ENCODE data around the gene KLHDC7A.

Gene KLHDC7A

GRCh38 chr1:18511149-18511873 lies 30.6 kb downstream of the KLHDC7A start:
- DNase-seq: no peak

- DNase-seq: no peak
These were observed 31.1 kb downstream of the KLHDC7A start for GRCh38 chr1:18511874-18512150.

GRCh38 chr1:18512883-18513282 lies 32.2 kb downstream of the KLHDC7A start:
- DNase-seq: no peak

GRCh38 chr1:18513995-18514394 lies 33.3 kb downstream of the KLHDC7A start:
- no peak for DNase-seq

GRCh38 chr1:18515120-18515667 lies 34.5 kb downstream of the KLHDC7A start:
- DNase-seq: no peak

GRCh38 chr1:18516473-18516872 lies 35.7 kb downstream of the KLHDC7A start:
- no peak for DNase-seq

GRCh38 chr1:18526436-18527275 lies 45.9 kb downstream of the KLHDC7A start:
- DNase-seq: no peak

- DNase-seq: no peak
These were observed 46.8 kb downstream of the KLHDC7A start for GRCh38 chr1:18527514-18527913.

GRCh38 chr1:18527921-18528320 lies 47.2 kb downstream of the KLHDC7A start:
- DNase-seq: no peak

GRCh38 chr1:18528616-18529015 lies 47.9 kb downstream of the KLHDC7A start:
- no peak for DNase-seq

GRCh38 chr1:18529714-18530113 lies 49.0 kb downstream of the KLHDC7A start:
- DNase-seq: no peak

GRCh38 chr1:18530587-18531502 lies 50.1 kb downstream of the KLHDC7A start:
- no peak for DNase-seq

GRCh38 chr1:18531503-18531845 lies 50.7 kb downstream of the KLHDC7A start:
- DNase-seq: no peak

- no peak for DNase-seq
These were observed 51.9 kb downstream of the KLHDC7A start for GRCh38 chr1:18532390-18533170.

GRCh38 chr1:18533259-18533658 lies 52.5 kb downstream of the KLHDC7A start:
- no peak for DNase-seq

GRCh38 chr1:18534810-18535205 lies 54.1 kb downstream of the KLHDC7A start:
- DNase-seq: no peak
